PC-3 (cell line): ENCODE data around the gene RYR2.

Experiments
- EZH2 ChIP-seq: fragments of 300-600 bp; sonication (generic); IDR thresholded peaks from one replicate; pipeline ENCODE4 v1.6.1; 2017; ENCODE audit warnings: antibody characterized with exemption, mild to moderate bottlenecking, low read length; ENCODE audit not compliant: unreplicated experiment
- TF ChIP-seq, protein P1 (sequence below): fragments of 300-600 bp; sonication (generic); conservative IDR thresholded peaks from 2 replicates; pipeline ENCODE4 v1.5.1; 2017; ENCODE audit warnings: antibody characterized with exemption, low read depth, mild to moderate bottlenecking, low read length

DNA sequence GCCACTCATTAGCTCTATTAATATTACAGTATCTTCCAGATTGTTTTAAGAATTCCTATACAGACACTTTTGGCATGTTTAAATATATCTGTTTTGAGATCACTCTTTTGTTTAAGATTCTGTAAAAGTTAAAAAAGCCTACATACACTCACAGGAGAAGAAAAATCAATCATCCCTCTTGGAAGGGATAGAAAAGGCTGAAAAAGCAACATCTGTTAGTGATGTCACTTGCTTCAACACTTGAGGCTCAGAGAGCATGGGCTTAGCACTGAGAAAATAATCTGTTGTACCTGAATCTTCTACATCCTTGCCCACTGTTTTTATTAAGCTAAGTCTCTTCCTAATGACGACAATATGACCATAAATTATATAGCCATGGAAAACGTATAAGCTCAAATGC, 721.8 kb downstream of the RYR2 start:
- no peak for TF ChIP-seq EZH2
- TF ChIP-seq, protein P1, sequence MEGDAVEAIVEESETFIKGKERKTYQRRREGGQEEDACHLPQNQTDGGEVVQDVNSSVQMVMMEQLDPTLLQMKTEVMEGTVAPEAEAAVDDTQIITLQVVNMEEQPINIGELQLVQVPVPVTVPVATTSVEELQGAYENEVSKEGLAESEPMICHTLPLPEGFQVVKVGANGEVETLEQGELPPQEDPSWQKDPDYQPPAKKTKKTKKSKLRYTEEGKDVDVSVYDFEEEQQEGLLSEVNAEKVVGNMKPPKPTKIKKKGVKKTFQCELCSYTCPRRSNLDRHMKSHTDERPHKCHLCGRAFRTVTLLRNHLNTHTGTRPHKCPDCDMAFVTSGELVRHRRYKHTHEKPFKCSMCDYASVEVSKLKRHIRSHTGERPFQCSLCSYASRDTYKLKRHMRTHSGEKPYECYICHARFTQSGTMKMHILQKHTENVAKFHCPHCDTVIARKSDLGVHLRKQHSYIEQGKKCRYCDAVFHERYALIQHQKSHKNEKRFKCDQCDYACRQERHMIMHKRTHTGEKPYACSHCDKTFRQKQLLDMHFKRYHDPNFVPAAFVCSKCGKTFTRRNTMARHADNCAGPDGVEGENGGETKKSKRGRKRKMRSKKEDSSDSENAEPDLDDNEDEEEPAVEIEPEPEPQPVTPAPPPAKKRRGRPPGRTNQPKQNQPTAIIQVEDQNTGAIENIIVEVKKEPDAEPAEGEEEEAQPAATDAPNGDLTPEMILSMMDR = no peak
